Neural cell (in vitro differentiated cells): ENCODE data around the gene AFF3. TPM values are rescaled to one million over a fixed set of nuclear protein-coding genes. Genes with fewer than 3 reads are reported as not detected.

Experiments
- H2AFZ ChIP-seq: fragments of 200-600, 300-800 bp; sonication (generic), shearing (Covaris generic); 2 replicates; pipeline ENCODE4 v1.6.0; 2014; ENCODE audit warnings: low read depth, mild to moderate bottlenecking, antibody characterized with exemption, low read length, moderate library complexity
- H3F3A ChIP-seq: fragments of 200-600 bp; shearing (Covaris generic); 2 replicates; pipeline ENCODE4 v1.6.1; 2016; ENCODE audit warnings: mild to moderate bottlenecking, moderate library complexity, mixed read lengths, antibody characterized with exemption, low read length; ENCODE audit not compliant: insufficient read depth, poor library complexity, severe bottlenecking
- H3K27ac ChIP-seq: fragments of 200-600, 300-800 bp; sonication (generic), shearing (Covaris generic); 2 replicates; pipeline ENCODE4 v1.5.1; 2014; ENCODE audit warnings: mild to moderate bottlenecking, low read length, moderate library complexity
- H3K27me3 ChIP-seq: fragments of 300-800, 200-600 bp; sonication (generic), shearing (Covaris generic); 2 replicates; pipeline ENCODE4 v1.6.0; 2014; ENCODE audit warnings: mild to moderate bottlenecking, low read depth, low read length, moderate library complexity; ENCODE audit not compliant: insufficient read depth
- H3K36me3 ChIP-seq: fragments of 300-800, 200-600 bp; sonication (generic), shearing (Covaris generic); 2 replicates; pipeline ENCODE4 v1.5.1; 2014; ENCODE audit warnings: mild to moderate bottlenecking, antibody characterized with exemption, low read length, moderate library complexity; ENCODE audit not compliant: insufficient read depth
- H3K4me2 ChIP-seq: fragments of 300-800, 200-600 bp; sonication (generic), shearing (Covaris generic); 2 replicates; pipeline ENCODE4 v1.6.0; 2014; ENCODE audit warnings: mild to moderate bottlenecking, low read length
- H3K4me3 ChIP-seq: fragments of 300-800, 200-600 bp; sonication (generic), shearing (Covaris generic); 2 replicates; pipeline ENCODE4 v1.5.1; 2014; ENCODE audit warnings: mild to moderate bottlenecking, low read length, moderate library complexity
- H3K79me2 ChIP-seq: fragments of 200-600 bp; shearing (Covaris generic); replicated peaks from 2 replicates; pipeline ENCODE4 v1.6.0; 2014; ENCODE audit warnings: mild to moderate bottlenecking, low read length, moderate library complexity; ENCODE audit not compliant: insufficient read depth
- H3K9ac ChIP-seq: fragments of 300-800, 200-600 bp; sonication (generic), shearing (Covaris generic); 2 replicates; pipeline ENCODE4 v1.6.1; 2016; ENCODE audit warnings: mild to moderate bottlenecking, low read length, mixed read lengths
- H3K9me2 ChIP-seq: fragments of 200-600 bp; shearing (Covaris generic); 2 replicates; pipeline ENCODE4 v1.6.1; 2016; ENCODE audit warnings: mild to moderate bottlenecking, low read length, mixed read lengths; ENCODE audit not compliant: insufficient read depth
- H3K9me3 ChIP-seq: fragments of 200-600, 300-800 bp; sonication (generic), shearing (Covaris generic); 2 replicates; pipeline ENCODE4 v1.6.1; 2016; ENCODE audit warnings: mild to moderate bottlenecking, mixed run types, low read length, moderate library complexity, mixed read lengths
- H4K20me1 ChIP-seq: fragments of 200-600 bp; shearing (Covaris generic); 2 replicates; pipeline ENCODE4 v1.6.1; 2016; ENCODE audit warnings: mild to moderate bottlenecking, mixed run types; ENCODE audit not compliant: insufficient read depth
- EP300 ChIP-seq: fragments of 450-650 bp; conservative IDR thresholded peaks from 2 replicates; pipeline ENCODE4 v1.6.1; 2014; ENCODE audit warnings: antibody characterized with exemption, mild to moderate bottlenecking, moderate library complexity; ENCODE audit not compliant: poor library complexity, severe bottlenecking
- EZH2 ChIP-seq: fragments of 200-600, 300-800 bp; shearing (Covaris generic), sonication (generic); IDR thresholded peaks from 2 replicates; pipeline ENCODE4 v1.6.1; 2014; ENCODE audit warnings: antibody characterized with exemption, low read length, borderline replicate concordance, mild to moderate bottlenecking; ENCODE audit not compliant: insufficient read depth, poor library complexity, severe bottlenecking
- MXI1 ChIP-seq: fragments of 450-650 bp; conservative IDR thresholded peaks from 2 replicates; pipeline ENCODE4 v1.6.1; 2014; ENCODE audit warnings: antibody characterized with exemption, mild to moderate bottlenecking; ENCODE audit not compliant: poor library complexity, severe bottlenecking
- POLR2AphosphoS5 ChIP-seq: IDR thresholded peaks from 2 replicates; pipeline ENCODE4 v1.6.1; 2012
- RAD21 ChIP-seq: fragments of 450-650 bp; conservative IDR thresholded peaks from 2 replicates; pipeline ENCODE4 v1.6.1; 2014; ENCODE audit warnings: antibody characterized with exemption, mild to moderate bottlenecking, moderate library complexity
- SMC3 ChIP-seq: fragments of 450-650 bp; conservative IDR thresholded peaks from 2 replicates; pipeline ENCODE4 v1.6.1; 2014; ENCODE audit warnings: antibody characterized with exemption, mild to moderate bottlenecking, moderate library complexity; ENCODE audit not compliant: poor library complexity
- TAF1 ChIP-seq: IDR thresholded peaks from 2 replicates; pipeline ENCODE4 v1.6.1; 2012; ENCODE audit warnings: low read depth
- polyA plus RNA-seq: library from polyadenylated mRNA; depleted of rRNA; stranded (reverse); fragments of >200 nt; gene quantifications from 2 replicates; pipeline ENCODE4 v1.2.3, GENCODE V29; 2014
- TF ChIP-seq, protein P1 (sequence below): IDR thresholded peaks from 2 replicates; pipeline ENCODE4 v1.6.1; 2012; ENCODE audit warnings: borderline replicate concordance
- TF ChIP-seq, protein P2 (sequence below): fragments of 450-650 bp; IDR thresholded peaks from 2 replicates; pipeline ENCODE4 v1.5.1; 2014; ENCODE audit warnings: antibody characterized with exemption, mild to moderate bottlenecking, moderate library complexity; ENCODE audit not compliant: poor library complexity, severe bottlenecking

The AFF3 gene
- polyA plus RNA-seq, 1 donor from 2014 or later: 5.1 TPM

DNA sequence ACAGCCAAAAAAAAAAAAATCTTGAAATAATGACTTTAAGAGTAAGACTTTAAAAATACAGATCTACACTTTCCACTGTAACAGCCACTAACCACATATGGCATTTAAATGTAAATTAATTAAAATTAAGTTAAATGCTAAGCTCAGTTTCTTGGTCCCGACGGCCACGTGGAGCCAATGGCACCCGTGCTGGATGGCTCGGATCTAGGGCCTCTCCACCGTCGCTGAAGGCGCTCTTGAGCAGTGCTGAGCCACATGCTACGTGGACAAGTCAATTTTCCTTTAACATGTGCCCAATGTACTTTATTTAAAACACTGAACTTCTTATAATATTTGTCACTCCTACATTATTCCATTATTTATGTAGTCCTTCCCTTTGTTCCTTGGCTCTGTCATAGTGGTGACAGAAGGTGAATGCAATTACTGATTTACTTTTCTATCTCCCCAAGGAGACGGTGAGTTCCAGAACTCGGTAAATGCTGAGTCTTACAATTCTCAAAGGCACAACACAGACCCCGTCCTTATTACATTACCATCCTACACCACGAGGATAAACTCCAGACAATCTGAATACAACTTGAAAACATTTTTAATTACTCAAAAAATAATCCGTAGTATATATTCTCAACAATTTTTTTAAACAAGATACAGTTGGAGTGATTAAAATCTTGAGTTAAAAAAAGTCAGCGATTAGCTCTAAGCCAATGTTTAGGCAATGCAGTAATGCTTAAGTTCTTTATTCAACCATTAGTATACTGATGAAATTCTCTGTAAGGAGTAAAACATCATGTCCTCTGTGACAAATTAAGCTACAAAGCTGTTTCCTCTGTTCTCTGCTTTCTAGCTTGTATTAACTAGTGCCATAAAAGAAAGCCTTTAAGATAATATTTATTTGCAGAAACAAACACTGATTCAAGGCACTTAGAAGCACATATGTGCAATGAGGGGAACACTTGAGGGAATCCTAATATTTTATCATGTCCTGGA lies 95.1 kb downstream of the AFF3 start:
- H3K9me3 ChIP-seq: no peaks in the 10 kb centered on the region
- H3K27me3 ChIP-seq: no peaks in the 10 kb centered on the region
- no peak overlapping the region for H3K4me2 ChIP-seq
- no peaks in the 10 kb centered on the region for H4K20me1 ChIP-seq
- TF ChIP-seq EP300 (no peak), EZH2 (no peak), MXI1 (no peak), SMC3 (no peak), TAF1 (no peak)
- TF ChIP-seq, protein P1, sequence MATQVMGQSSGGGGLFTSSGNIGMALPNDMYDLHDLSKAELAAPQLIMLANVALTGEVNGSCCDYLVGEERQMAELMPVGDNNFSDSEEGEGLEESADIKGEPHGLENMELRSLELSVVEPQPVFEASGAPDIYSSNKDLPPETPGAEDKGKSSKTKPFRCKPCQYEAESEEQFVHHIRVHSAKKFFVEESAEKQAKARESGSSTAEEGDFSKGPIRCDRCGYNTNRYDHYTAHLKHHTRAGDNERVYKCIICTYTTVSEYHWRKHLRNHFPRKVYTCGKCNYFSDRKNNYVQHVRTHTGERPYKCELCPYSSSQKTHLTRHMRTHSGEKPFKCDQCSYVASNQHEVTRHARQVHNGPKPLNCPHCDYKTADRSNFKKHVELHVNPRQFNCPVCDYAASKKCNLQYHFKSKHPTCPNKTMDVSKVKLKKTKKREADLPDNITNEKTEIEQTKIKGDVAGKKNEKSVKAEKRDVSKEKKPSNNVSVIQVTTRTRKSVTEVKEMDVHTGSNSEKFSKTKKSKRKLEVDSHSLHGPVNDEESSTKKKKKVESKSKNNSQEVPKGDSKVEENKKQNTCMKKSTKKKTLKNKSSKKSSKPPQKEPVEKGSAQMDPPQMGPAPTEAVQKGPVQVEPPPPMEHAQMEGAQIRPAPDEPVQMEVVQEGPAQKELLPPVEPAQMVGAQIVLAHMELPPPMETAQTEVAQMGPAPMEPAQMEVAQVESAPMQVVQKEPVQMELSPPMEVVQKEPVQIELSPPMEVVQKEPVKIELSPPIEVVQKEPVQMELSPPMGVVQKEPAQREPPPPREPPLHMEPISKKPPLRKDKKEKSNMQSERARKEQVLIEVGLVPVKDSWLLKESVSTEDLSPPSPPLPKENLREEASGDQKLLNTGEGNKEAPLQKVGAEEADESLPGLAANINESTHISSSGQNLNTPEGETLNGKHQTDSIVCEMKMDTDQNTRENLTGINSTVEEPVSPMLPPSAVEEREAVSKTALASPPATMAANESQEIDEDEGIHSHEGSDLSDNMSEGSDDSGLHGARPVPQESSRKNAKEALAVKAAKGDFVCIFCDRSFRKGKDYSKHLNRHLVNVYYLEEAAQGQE: no peak
- TF ChIP-seq, protein P2, sequence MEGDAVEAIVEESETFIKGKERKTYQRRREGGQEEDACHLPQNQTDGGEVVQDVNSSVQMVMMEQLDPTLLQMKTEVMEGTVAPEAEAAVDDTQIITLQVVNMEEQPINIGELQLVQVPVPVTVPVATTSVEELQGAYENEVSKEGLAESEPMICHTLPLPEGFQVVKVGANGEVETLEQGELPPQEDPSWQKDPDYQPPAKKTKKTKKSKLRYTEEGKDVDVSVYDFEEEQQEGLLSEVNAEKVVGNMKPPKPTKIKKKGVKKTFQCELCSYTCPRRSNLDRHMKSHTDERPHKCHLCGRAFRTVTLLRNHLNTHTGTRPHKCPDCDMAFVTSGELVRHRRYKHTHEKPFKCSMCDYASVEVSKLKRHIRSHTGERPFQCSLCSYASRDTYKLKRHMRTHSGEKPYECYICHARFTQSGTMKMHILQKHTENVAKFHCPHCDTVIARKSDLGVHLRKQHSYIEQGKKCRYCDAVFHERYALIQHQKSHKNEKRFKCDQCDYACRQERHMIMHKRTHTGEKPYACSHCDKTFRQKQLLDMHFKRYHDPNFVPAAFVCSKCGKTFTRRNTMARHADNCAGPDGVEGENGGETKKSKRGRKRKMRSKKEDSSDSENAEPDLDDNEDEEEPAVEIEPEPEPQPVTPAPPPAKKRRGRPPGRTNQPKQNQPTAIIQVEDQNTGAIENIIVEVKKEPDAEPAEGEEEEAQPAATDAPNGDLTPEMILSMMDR: no peak
- H3F3A ChIP-seq: no peaks in the 10 kb centered on the region
- H2AFZ ChIP-seq: no peak overlapping the region
- no peaks in the 10 kb centered on the region for H3K36me3 ChIP-seq
- H3K79me2 ChIP-seq: no peaks in the 10 kb centered on the region
- no peak overlapping the region for H3K27ac ChIP-seq
- H3K4me3 ChIP-seq: no peak overlapping the region
- no peaks in the 10 kb centered on the region for H3K9me2 ChIP-seq
- H3K9ac ChIP-seq: no peak overlapping the region

- Histone ChIP-seq H3K36me3 (no peaks in the 10 kb centered on the region), H3K4me2 (no peak overlapping the region), H3K9me3 (no peaks in the 10 kb centered on the region), H3F3A (no peaks in the 10 kb centered on the region), H4K20me1 (no peaks in the 10 kb centered on the region), H3K27ac (no peak overlapping the region), H3K9me2 (no peaks in the 10 kb centered on the region), H3K4me3 (no peak overlapping the region), H3K27me3 (no peaks in the 10 kb centered on the region), H3K79me2 (no peaks in the 10 kb centered on the region), H2AFZ (no peak overlapping the region), H3K9ac (no peak overlapping the region)
- TF ChIP-seq RAD21 (no peak), MXI1 (no peak), SMC3 (no peak), EZH2 (no peak), POLR2AphosphoS5 (no peak), TAF1 (no peak), EP300 (no peak)
- TF ChIP-seq, protein P1: no peak
- TF ChIP-seq, protein P2: no peak
Measured at GRCh38 chr2:100045000-100045399, 97.4 kb downstream of the AFF3 start.
